Panc1 (cell line): ENCODE results near the gene ACTA2.

ENCODE experiments used
- CTCF ChIP-seq: fragments of 450-650 bp; IDR thresholded peaks from 2 replicates; pipeline ENCODE4 v1.5.1; 2017; ENCODE audit warnings: mild to moderate bottlenecking
- REST ChIP-seq, 2 experiments: IDR thresholded peaks; 2 replicates each; pipeline ENCODE4 v1.6.1; 2011 to 2012; ENCODE audit warnings: low read depth in 2 of 2, control low read depth in 1 of 2, low read length in 1 of 2, mild to moderate bottlenecking in 1 of 2, moderate library complexity in 1 of 2; ENCODE audit not compliant: insufficient read depth in 1 of 2

- TF ChIP-seq CTCF (no peak), REST (IDR thresholded peaks at IDR 0.05; ENCODE audit: insufficient read depth in 1 of 2, low read depth in 2 of 2, low read length in 1 of 2) (no peak)
Measured at GRCh38 chr10:88992921-88993524, 40.5 kb upstream of the ACTA2 start.
